ENCODE results near the gene NDUFAF2. TPM values are rescaled to one million over a fixed set of nuclear protein-coding genes. Genes with fewer than 3 reads are reported as not detected.
A peak's percentile ranks its signal among the peaks of the same experiment; 100 is the strongest.

NDUFAF2 gene
- total RNA-seq, 2 donors from 2014 or later = 20.9 to 36.0 TPM

- no peak for DNase-seq
- Histone ChIP-seq H3K4me3 (no peak overlapping the region), H3K9ac (ENCODE audit: low read depth in 2 of 2, low read length in 2 of 2) (no peak overlapping the region), H3K36me3 (no peaks in the 10 kb centered on the region), H3K27ac (no peak overlapping the region), H3K4me1 (no peaks in the 10 kb centered on the region), H3K27me3 (no peaks in the 10 kb centered on the region), H3K9me3 (no peaks in the 10 kb centered on the region)
- no peak for TF ChIP-seq CTCF (IDR thresholded peaks at IDR 0.05)
- intact Hi-C loops (cut with DNase I) = no loop called here
Observed at GRCh38 chr5:61100437-61100836, 155.4 kb downstream of the NDUFAF2 start.

GRCh38 chr5:61114441-61114840 lies 169.4 kb downstream of the NDUFAF2 start:
- Histone ChIP-seq H3K9me3 (no peaks in the 10 kb centered on the region), H3K4me3 (no peak overlapping the region), H3K36me3 (no peaks in the 10 kb centered on the region)

GRCh38 chr5:61115968-61116367 lies 171.0 kb downstream of the NDUFAF2 start:
- Histone ChIP-seq H3K27me3 (no peaks in the 10 kb centered on the region), H3K9me3 (no peaks in the 10 kb centered on the region), H3K27ac (no peak overlapping the region), H3K4me1 (no peaks in the 10 kb centered on the region), H3K36me3 (no peaks in the 10 kb centered on the region), H3K4me3 (no peak overlapping the region), H3K9ac (ENCODE audit: low read depth in 2 of 2, low read length in 2 of 2) (no peak overlapping the region)
- no peak for DNase-seq
- no peak for TF ChIP-seq CTCF (IDR thresholded peaks at IDR 0.05)
- intact Hi-C loops (cut with DNase I) = no loop called here

More at GRCh38 chr5:61114441-61114840, 169.4 kb downstream of the NDUFAF2 start:
- TF ChIP-seq CTCF (IDR thresholded peaks at IDR 0.05) = no peak
- Histone ChIP-seq H3K4me1 (no peaks in the 10 kb centered on the region), H3K9ac (ENCODE audit: low read depth in 2 of 2, low read length in 2 of 2) (no peak overlapping the region), H3K27ac (no peak overlapping the region), H3K27me3 (no peaks in the 10 kb centered on the region)
- intact Hi-C loops (cut with DNase I) = no loop called here
- no peak for DNase-seq

- Histone ChIP-seq H3K9ac (ENCODE audit: low read depth in 2 of 2, low read length in 2 of 2) (no peak overlapping the region), H3K4me1 (no peaks in the 10 kb centered on the region), H3K27ac (no peak overlapping the region), H3K27me3 (no peaks in the 10 kb centered on the region), H3K36me3 (no peaks in the 10 kb centered on the region), H3K9me3 (no peaks in the 10 kb centered on the region), H3K4me3 (no peak overlapping the region)
- no peak for DNase-seq
- intact Hi-C loops (cut with DNase I) = no loop called here
- TF ChIP-seq CTCF (IDR thresholded peaks at IDR 0.05) = no peak
Observed at GRCh38 chr5:61119066-61119465, 174.1 kb downstream of the NDUFAF2 start.

GRCh38 chr5:61120534-61120933 lies 175.5 kb downstream of the NDUFAF2 start:
- DNase-seq = no peak
- intact Hi-C loops (cut with DNase I) = no loop called here
- H3K4me3 ChIP-seq = no peak overlapping the region
- no peaks in the 10 kb centered on the region for H3K4me1 ChIP-seq
- no peaks in the 10 kb centered on the region for H3K36me3 ChIP-seq
- H3K9me3 ChIP-seq = no peaks in the 10 kb centered on the region
- no peak overlapping the region for H3K9ac ChIP-seq (ENCODE audit: low read depth in 2 of 2, low read length in 2 of 2)
- TF ChIP-seq CTCF (IDR thresholded peaks at IDR 0.05) = no peak
- H3K27ac ChIP-seq = no peak overlapping the region
- H3K27me3 ChIP-seq = no peaks in the 10 kb centered on the region

- intact Hi-C loops (cut with DNase I) = no loop called here
- Histone ChIP-seq H3K27ac (peak overlapping the region; percentile 65), H3K36me3 (no peaks in the 10 kb centered on the region), H3K9ac (ENCODE audit: low read depth in 2 of 2, low read length in 2 of 2) (no peak overlapping the region), H3K4me1 (no peaks in the 10 kb centered on the region), H3K27me3 (no peaks in the 10 kb centered on the region), H3K9me3 (no peaks in the 10 kb centered on the region), H3K4me3 (no peak overlapping the region)
- no peak for TF ChIP-seq CTCF (IDR thresholded peaks at IDR 0.05)
- peak; percentile 54 for DNase-seq
Observed at GRCh38 chr5:61123145-61123544, 178.1 kb downstream of the NDUFAF2 start.

Data from colonic mucosa (tissue), 4 donors.